NCI-H146 treated with DMSO at 0.1 percent for 48 hours (cell line): ENCODE data around the gene HSD11B1.

Experiments used
- DNase-seq: peaks from one replicate; lab custom pipeline; 2025; ENCODE audit not compliant: unreplicated experiment; lab: John Stamatoyannopoulos, UW

HSD11B1 gene

GRCh38 chr1:209751627-209752231 is 47.1 kb downstream of the HSD11B1 start:
- no peak for DNase-seq

GRCh38 chr1:209752890-209753289 is 48.2 kb downstream of the HSD11B1 start:
- DNase-seq: no peak

- DNase-seq: no peak
These were observed 50.6 kb downstream of the HSD11B1 start for GRCh38 chr1:209755256-209755655.

GRCh38 chr1:209755926-209756614 is 51.4 kb downstream of the HSD11B1 start, which contains the start of gene TRAF3IP3:
Gene TRAF3IP3, plus strand, starts transcription at chr1:209756053. Its CDS starts 3,987 bp downstream, at chr1:209760040.
- no peak for DNase-seq

- no peak for DNase-seq
These were observed 52.2 kb downstream of the HSD11B1 start for GRCh38 chr1:209756615-209757445.

- no peak for DNase-seq
These were observed 53.8 kb downstream of the HSD11B1 start for GRCh38 chr1:209758400-209758799.

GRCh38 chr1:209759829-209760359 is 55.2 kb downstream of the HSD11B1 start:
- DNase-seq: no peak

GRCh38 chr1:209761011-209761635 is 56.5 kb downstream of the HSD11B1 start:
- no peak for DNase-seq

GRCh38 chr1:209766051-209766450 is 61.4 kb downstream of the HSD11B1 start:
- DNase-seq: no peak

- DNase-seq: no peak
These were observed 62.5 kb downstream of the HSD11B1 start for GRCh38 chr1:209767096-209767495.

- no peak for DNase-seq
These were observed 63.1 kb downstream of the HSD11B1 start for GRCh38 chr1:209767706-209768105.

GRCh38 chr1:209768354-209768774 is 63.7 kb downstream of the HSD11B1 start:
- DNase-seq: no peak

GRCh38 chr1:209769171-209769904 is 64.7 kb downstream of the HSD11B1 start:
- no peak for DNase-seq

- no peak for DNase-seq
These were observed 65.3 kb downstream of the HSD11B1 start for GRCh38 chr1:209769971-209770370.

GRCh38 chr1:209770636-209771415 is 66.2 kb downstream of the HSD11B1 start:
- DNase-seq: no peak

- DNase-seq: no peak
These were observed 67.5 kb downstream of the HSD11B1 start for GRCh38 chr1:209772126-209772525.

- DNase-seq: no peak
These were observed 69.9 kb downstream of the HSD11B1 start for GRCh38 chr1:209774592-209774991.

- DNase-seq: no peak
These were observed 71.0 kb downstream of the HSD11B1 start for GRCh38 chr1:209775678-209776077.

- DNase-seq: no peak
These were observed 72.9 kb downstream of the HSD11B1 start for GRCh38 chr1:209777587-209777986.

GRCh38 chr1:209778102-209778501 is 73.5 kb downstream of the HSD11B1 start:
- no peak for DNase-seq
